Activated CD4-positive, alpha-beta T cell treated with anti-CD3 and anti-CD28 coated beads for 36 hours (primary cell): ENCODE results near the gene STX10. TPM values are rescaled to one million over a fixed set of nuclear protein-coding genes. Genes with fewer than 3 reads are reported as not detected.

Experiments
- ATAC-seq: fragments of 200-7000 bp; cut with Tn5 transposase; one replicate; pipeline ENCODE4 v1.10.0; 2021; ENCODE audit warnings: mild to moderate bottlenecking, moderate library complexity
- CTCF ChIA-PET: fragments of 350-600 bp; sonication (Branson Sonifier 250); formaldehyde crosslinking; loops from one replicate; lab custom pipeline; 2021; ENCODE audit warnings: antibody characterized with exemption; lab: Charles Lee
- POLR2A ChIA-PET: fragments of 350-600 bp; sonication (Branson Sonifier 250); formaldehyde crosslinking; loops from one replicate; lab custom pipeline; 2021; ENCODE audit warnings: antibody characterized with exemption, inconsistent platforms; lab: Charles Lee
- DNase-seq: peaks from one replicate; pipeline ENCODE4 v3.0.0-alpha.2; 2020
- H3K27ac Mint-ChIP-seq: one replicate; pipeline ENCODE4 v1.8.0; 2021; ENCODE audit warnings: mixed read lengths
- H3K27me3 Mint-ChIP-seq: one replicate; pipeline ENCODE4 v1.8.0; 2021; ENCODE audit warnings: mixed read lengths
- H3K36me3 Mint-ChIP-seq: one replicate; pipeline ENCODE4 v1.8.0; 2021; ENCODE audit warnings: low read depth, mixed read lengths
- H3K4me1 Mint-ChIP-seq: one replicate; pipeline ENCODE4 v1.8.0; 2021; ENCODE audit warnings: mixed read lengths
- H3K4me3 Mint-ChIP-seq: one replicate; pipeline ENCODE4 v1.8.0; 2021; ENCODE audit warnings: mild to moderate bottlenecking, moderate library complexity, mixed read lengths
- H3K9me3 Mint-ChIP-seq: one replicate; pipeline ENCODE4 v1.8.0; 2021; ENCODE audit warnings: low read depth, mixed read lengths
- intact Hi-C, 2 experiments: fragments of 100-400 bp; cut with DNase I in 1 of 2; cut with micrococcal nuclease in 1 of 2; formaldehyde crosslinking; loops; one replicate each; pipeline versions ENCODE4 v1.14.2 to v1.15.1; 2022 to 2024; cut with DNase I, micrococcal nuclease
- total RNA-seq, 2 experiments: library from RNA; stranded (reverse); gene quantifications; one replicate each; pipeline ENCODE4 v1.2.3, GENCODE V29; 2021

Gene STX10
- total RNA-seq, 2 experiments from 2014 or later, result 64.8 to 71.4 TPM

DNA sequence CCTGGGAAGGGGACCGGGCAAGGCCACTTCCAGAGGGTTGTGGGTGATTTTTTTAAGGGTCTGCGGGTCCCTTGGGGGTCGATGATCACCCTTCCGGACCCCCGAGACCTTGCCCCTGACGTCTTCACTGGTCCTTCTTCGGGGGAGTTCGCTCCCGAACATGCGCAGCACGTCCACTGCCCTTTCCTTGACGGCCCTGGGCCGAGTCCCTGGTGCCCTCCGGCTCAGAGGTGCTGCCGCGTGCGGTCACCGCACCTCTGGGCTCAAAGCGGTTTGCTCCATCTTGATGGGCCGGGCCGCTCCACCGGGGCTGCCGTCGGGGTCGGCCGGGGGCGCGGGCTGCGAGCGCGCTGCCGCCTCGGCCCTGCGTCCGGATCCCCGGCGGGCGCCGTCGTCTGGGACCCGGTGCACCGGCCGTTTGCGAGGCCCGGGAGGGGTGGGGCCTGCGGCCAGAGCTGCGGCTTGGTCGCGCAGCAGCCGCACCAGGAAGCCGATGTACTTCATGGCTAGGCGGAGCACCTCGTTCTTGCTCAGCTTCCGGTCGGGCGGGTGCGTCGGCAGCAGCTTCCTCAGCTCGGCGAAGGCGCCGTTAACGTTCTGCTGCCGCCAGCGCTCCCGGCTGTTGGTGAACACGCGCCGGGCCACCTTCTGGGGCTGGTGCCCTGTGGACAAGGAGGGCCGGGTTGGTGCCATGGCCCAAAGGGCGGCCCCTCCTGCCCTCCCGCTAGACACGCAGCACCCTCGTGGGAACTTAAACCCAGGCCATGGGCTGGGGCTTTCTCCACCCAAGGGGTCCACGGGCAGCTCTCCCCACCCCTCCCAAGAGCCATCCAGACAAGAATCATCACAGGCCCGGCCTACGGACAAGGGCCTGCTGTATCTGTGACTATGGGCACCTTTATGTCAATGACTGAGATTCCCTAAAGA is 50.8 kb downstream of the STX10 start:
- DNase-seq (peak; percentile 89), ATAC-seq (peak; percentile 61)
- Mint-ChIP-seq H3K9me3 (no peaks in the 10 kb centered on the region), H3K27me3 (peaks cover 32% of the 10 kb centered on the region), H3K4me1 (peaks cover 54% of the 10 kb centered on the region), H3K4me3 (peak overlapping the region; percentile 65), H3K27ac (peak overlapping the region; percentile 85), H3K36me3 (peaks cover 5% of the 10 kb centered on the region)
- CTCF ChIA-PET, result interaction anchor here (0.5 to 2.4 kb wide), 7 partner anchors 33 to 321 kb away, joined by 3 to 10 read pairs (median 4); no protein-coding TSS in a partner anchor
- POLR2A ChIA-PET, result interaction anchor here (0.9 to 1.0 kb wide), 2 partner anchors 56 to 65 kb away, joined by 3 to 4 read pairs; no protein-coding TSS in a partner anchor
- intact Hi-C loops, result loop anchor here in 1 of 2 experiments (1.0 to 5.0 kb wide), 3 partner anchors 53 to 265 kb away; partner anchors contain the start of genes KLF1 and RTBDN

DNA sequence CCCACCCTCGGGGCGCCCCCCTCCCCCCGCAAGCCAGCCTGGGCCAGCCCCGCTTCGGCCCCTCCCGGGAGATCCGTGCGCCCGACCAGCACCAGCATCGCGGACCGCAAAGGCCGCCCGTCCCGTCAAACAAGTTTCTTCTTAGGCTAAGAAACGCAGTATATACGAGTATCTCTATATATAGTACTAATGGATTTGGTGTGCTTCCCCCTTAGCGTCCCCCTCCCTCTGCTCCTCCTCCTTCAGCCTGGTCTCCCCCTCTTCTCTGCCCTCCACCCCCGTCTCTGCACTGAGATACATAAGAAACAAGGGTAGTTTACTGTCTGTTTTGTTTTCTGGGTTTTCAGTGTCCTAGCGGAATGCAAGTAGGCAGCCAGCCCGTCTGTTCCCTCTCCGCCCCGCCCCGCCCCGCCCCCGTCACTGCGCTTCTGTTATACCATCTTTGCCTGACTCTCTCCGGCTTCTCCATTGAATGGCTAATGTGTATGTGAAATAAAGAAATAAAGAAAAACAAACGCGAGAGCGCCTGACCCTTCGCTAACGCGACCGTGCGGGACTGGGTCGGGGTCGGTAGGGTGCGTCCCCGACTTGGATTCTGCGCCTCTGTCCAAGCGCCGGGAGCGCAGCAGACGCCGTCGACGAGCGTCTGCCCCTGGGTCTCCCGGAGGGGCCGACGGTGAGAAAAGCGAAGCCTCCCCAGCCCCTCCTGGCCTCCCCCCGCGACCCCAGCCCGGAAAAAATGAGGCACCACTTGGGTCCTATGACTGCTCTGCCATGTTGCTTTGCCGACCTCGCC is 51.7 kb downstream of the STX10 start:
- CTCF ChIA-PET, result no interaction called here

DNA sequence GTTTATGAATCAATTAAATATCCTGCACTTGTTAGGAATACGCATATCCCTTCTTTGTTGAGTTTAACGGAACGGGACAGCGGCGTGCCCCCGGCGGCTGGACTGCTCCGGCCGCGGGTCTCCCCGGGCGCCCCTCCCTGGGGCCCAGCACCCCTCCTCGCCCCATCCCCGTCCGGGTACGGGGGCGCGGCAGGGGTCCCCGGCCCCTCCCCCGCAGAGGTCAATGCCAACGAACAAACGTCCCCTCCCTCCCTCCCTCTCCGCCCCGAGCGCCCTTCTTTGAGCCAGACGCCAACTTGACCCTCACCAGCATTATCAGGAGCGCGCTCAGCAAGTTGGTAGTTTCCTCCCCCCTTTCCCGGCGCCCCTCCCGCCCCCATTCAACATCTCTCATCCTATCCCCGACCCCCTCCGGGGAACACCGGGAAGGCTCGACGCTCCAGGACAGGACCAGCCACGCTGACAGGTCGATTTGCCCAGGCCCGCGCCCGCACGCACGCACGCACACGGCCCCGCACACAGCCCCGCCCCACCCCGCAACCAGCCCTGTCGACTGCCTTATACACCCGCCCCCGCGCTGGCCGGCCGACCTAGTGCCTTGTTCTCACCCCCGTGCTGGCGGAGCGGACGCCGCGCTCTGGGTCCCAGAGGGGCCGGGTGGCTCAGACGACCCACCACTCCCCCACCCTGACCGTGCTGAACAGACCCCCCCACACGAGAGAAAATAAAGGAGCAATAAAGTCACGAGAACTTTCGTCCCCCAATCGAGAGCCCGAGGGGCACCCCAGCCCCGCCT is 52.5 kb downstream of the STX10 start:
- Mint-ChIP-seq H3K36me3 (peaks cover 5% of the 10 kb centered on the region), H3K9me3 (no peaks in the 10 kb centered on the region), H3K27ac (no peak overlapping the region), H3K27me3 (peaks cover 32% of the 10 kb centered on the region), H3K4me1 (peaks cover 48% of the 10 kb centered on the region), H3K4me3 (peak overlapping the region; percentile 38)
- DNase-seq, result peak; percentile 57
- ChIA-PET POLR2A (no interaction called here), CTCF (interaction anchor here (5.7 kb wide), 1 partner anchor 120 kb away, joined by 98 read pairs; no protein-coding TSS in a partner anchor)
- intact Hi-C loops, result loop anchor here in 1 of 2 experiments (1.0 to 5.0 kb wide), 3 partner anchors 84 to 263 kb away; partner anchors contain the start of genes KLF1 and RTBDN
- no peak for ATAC-seq

More for the DNA sequence above, 51.7 kb downstream of the STX10 start:
- peak overlapping the region; percentile 65 for H3K4me3 Mint-ChIP-seq
- H3K4me1 Mint-ChIP-seq, result peaks cover 54% of the 10 kb centered on the region
- H3K27me3 Mint-ChIP-seq, result peaks cover 32% of the 10 kb centered on the region
- ATAC-seq, result no peak
- intact Hi-C loops, result loop anchor here in 1 of 2 experiments (1.0 to 5.0 kb wide), 4 partner anchors 54 to 264 kb away; partner anchors contain the start of genes KLF1 and RTBDN
- no peaks in the 10 kb centered on the region for H3K9me3 Mint-ChIP-seq
- POLR2A ChIA-PET, result no interaction called here
- H3K27ac Mint-ChIP-seq, result no peak overlapping the region
- peak; percentile 54 for DNase-seq
- H3K36me3 Mint-ChIP-seq, result peaks cover 5% of the 10 kb centered on the region

DNA sequence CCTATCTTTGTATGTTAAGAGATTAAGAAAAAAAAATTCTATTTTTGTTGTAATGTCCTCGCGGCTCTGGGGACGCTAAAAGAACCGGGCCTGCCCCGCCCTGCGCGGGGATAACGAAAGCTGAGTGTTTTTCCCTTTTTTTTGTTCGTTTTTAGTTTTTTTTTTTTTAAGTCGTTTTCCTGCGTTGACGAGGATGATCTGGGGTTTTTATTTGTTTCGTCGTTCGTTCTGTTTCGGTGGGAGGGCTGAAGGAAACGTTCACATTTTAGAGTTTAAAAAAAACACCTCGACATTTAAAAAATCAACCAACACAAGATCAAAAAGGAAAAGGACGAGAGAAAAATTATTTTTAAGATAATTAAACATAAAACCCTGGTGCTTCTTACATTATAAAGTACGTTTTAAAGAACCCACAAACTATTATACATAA is 53.1 kb downstream of the STX10 start:
- peak overlapping the region; percentile 36 for H3K4me3 Mint-ChIP-seq
- peaks cover 32% of the 10 kb centered on the region for H3K27me3 Mint-ChIP-seq
- intact Hi-C loops, result loop anchor here in 1 of 2 experiments (5.0 kb wide), 1 partner anchor 210 kb away; the partner anchor contains the start of gene KLF1
- no peaks in the 10 kb centered on the region for H3K9me3 Mint-ChIP-seq
- peaks cover 5% of the 10 kb centered on the region for H3K36me3 Mint-ChIP-seq
- ChIA-PET CTCF (interaction anchor here (4.2 to 5.7 kb wide), 2 partner anchors 8 to 119 kb away, joined by 27 to 98 read pairs; no protein-coding TSS in a partner anchor), POLR2A (interaction anchor here (0.9 kb wide), 1 partner anchor 132 kb away, joined by 3 read pairs; no protein-coding TSS in a partner anchor)
- no peak overlapping the region for H3K27ac Mint-ChIP-seq
- DNase-seq (no peak), ATAC-seq (no peak)
- peaks cover 45% of the 10 kb centered on the region for H3K4me1 Mint-ChIP-seq

DNA sequence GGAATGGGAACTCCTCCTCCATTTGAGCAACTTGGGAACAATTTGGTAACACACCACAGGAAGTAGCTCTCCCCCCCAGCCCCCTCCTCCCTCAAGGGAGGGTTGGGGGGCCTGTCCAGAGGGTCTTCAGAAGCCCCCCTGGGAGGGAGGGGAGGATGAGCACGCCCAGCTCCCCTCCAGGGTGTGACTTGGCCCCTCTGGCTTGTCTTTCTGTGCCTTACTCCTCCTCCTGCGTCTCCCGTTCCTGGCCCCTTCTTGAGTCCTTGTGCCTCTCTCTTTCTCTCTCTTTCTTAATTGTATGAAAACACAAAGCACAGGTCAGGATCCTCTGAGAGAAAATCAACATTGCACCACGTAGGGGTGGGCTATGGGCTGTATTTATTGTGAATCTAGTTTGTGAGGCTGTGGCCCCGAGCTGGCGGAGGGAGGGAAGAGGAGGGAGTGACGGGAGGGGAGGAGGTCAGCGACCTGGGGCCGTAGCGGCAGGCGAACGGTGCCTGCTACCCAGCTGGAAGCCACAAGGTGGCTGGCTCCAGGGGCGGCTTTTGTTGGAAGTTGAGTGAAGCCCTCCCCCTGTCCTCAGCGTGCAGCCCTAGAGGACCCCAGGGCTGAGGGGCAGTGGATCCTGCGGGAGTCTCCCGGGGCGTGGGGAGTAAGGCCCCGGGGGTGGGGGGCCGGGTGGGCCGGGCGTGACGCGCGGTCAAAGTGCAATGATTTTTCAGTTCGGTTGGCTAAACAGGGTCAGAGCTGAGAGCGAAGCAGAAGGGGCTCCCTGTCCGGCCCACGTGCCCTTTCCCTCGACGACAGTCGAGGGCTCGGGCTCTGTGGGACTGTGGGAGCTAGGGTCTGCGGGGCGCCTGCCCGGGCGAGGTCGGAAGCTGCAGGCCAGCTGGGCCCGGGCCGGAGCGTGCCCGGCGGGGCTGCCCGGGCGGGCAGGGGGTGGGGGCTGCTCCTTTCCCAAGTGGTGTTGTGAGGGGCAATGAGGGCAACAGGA is 53.9 kb downstream of the STX10 start:
- ATAC-seq (no peak), DNase-seq (peak; percentile 53)
- Mint-ChIP-seq H3K4me3 (no peak overlapping the region), H3K36me3 (peaks cover 5% of the 10 kb centered on the region), H3K27ac (no peak overlapping the region), H3K9me3 (no peaks in the 10 kb centered on the region), H3K27me3 (peaks cover 32% of the 10 kb centered on the region), H3K4me1 (peaks cover 38% of the 10 kb centered on the region)
- intact Hi-C loops, result loop anchor here in 1 of 2 experiments (5.0 kb wide), 1 partner anchor 209 kb away; the partner anchor contains the start of gene KLF1
- ChIA-PET POLR2A (interaction anchor here (0.9 kb wide), 1 partner anchor 131 kb away, joined by 3 read pairs; no protein-coding TSS in a partner anchor), CTCF (interaction anchor here (0.9 to 5.7 kb wide), 9 partner anchors 9 to 182 kb away, joined by 3 to 98 read pairs (median 8); no protein-coding TSS in a partner anchor)

DNA sequence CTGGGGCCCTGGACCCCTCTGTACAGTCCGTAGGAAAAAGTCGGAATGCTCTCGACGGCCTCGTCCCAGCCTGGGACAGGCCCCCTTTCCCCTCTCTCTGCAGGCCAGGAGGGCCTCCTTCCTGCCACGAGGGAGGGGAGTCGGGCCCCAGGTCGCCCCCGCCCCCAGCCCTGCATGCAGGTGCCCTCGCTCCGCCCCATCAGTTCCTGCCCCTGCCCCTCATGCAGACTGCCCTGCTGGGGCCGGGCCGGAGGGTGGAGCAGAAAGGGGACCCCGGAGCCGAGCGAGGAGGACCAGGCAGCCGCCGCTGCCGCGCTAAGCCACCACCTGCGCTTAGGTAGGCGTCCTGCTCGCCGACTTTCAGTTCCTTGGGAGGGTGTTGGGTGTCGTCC is 54.8 kb downstream of the STX10 start:
- Mint-ChIP-seq H3K4me1 (peaks cover 37% of the 10 kb centered on the region), H3K36me3 (peaks cover 5% of the 10 kb centered on the region), H3K4me3 (no peak overlapping the region), H3K27ac (no peak overlapping the region), H3K27me3 (peaks cover 32% of the 10 kb centered on the region), H3K9me3 (no peaks in the 10 kb centered on the region)
- intact Hi-C loops, result loop anchor here in 1 of 2 experiments (5.0 kb wide), 1 partner anchor 208 kb away; the partner anchor contains the start of gene KLF1
- ATAC-seq (no peak), DNase-seq (peak; percentile 36)
- ChIA-PET POLR2A (no interaction called here), CTCF (interaction anchor here (0.6 to 5.7 kb wide), 9 partner anchors 10 to 130 kb away, joined by 3 to 98 read pairs (median 10); no protein-coding TSS in a partner anchor)

DNA sequence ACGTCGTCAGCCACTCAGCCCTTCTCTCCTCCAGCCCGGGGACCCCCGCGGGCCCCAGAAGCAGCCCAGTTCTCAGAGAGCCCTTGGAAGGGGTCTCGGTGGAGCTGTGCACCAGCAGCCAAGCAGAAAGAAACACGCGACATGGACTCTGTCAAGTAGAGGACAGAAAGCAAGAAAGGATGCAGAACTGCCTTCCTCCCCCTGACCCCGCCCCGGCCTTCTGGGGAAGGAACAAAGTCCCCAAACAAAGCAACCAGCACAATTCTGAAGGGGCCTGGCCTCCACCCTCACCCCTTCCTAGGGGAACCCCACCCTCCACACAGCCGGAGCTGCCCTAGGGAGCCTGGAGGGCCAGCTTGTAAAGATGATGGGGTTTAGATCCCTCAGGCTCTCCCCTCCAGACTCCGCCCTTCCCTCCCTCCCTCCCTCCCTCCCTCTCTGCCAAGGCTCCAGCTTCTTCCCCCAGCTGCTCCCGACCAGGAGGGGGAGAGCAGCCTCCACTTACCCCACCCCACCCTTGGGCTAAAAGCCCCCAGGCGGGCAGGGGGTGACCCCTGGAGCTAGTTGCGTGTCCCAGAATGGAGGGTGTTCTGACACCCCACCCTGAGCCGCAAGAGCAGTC is 55.3 kb downstream of the STX10 start:
- intact Hi-C loops, result loop anchor here in 1 of 2 experiments (5.0 kb wide), 2 partner anchors 63 to 208 kb away; partner anchors contain the start of gene KLF1
- DNase-seq (peak; percentile 34), ATAC-seq (no peak)
- CTCF ChIA-PET, result interaction anchor here (0.6 to 5.7 kb wide), 14 partner anchors 10 to 482 kb away, joined by 3 to 98 read pairs (median 8); partner anchors contain the start of gene GADD45GIP1
- Mint-ChIP-seq H3K36me3 (peaks cover under 1% of the 10 kb centered on the region), H3K27me3 (peaks cover 32% of the 10 kb centered on the region), H3K9me3 (no peaks in the 10 kb centered on the region), H3K27ac (no peak overlapping the region), H3K4me3 (no peak overlapping the region), H3K4me1 (peaks cover 32% of the 10 kb centered on the region)
- POLR2A ChIA-PET, result no interaction called here

DNA sequence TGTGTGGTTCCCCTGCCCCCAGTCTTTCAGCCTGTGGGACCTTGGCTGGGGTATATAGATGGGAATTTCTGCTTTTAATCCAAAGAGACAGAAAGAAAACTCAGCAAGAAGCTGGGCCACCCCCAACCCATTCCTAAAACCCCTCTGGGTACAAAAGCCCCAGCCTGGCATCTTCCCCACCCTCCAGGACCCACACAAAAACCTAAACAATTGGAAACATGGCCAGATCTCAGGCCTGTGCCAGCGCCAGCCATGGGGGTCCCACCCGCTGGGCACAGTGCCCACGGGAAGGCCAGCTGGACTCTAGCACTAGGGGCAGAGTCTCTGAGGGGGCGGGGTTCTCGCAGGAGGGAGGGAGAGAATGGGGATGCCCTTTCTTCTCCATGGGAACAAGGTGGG is 56.1 kb downstream of the STX10 start:
- CTCF ChIA-PET, result interaction anchor here (0.6 to 5.7 kb wide), 19 partner anchors 10 to 184 kb away, joined by 3 to 98 read pairs (median 4); partner anchors contain the start of genes DAND5, GADD45GIP1, IER2 and STX10
- intact Hi-C loops, result loop anchor here in 1 of 2 experiments (5.0 kb wide), 1 partner anchor 62 kb away; no protein-coding TSS in a partner anchor
- H3K36me3 Mint-ChIP-seq, result no peaks in the 10 kb centered on the region
- no peak overlapping the region for H3K4me3 Mint-ChIP-seq
- H3K27me3 Mint-ChIP-seq, result peaks cover 32% of the 10 kb centered on the region
- POLR2A ChIA-PET, result no interaction called here
- no peak overlapping the region for H3K27ac Mint-ChIP-seq
- H3K4me1 Mint-ChIP-seq, result peaks cover 26% of the 10 kb centered on the region
- H3K9me3 Mint-ChIP-seq, result no peaks in the 10 kb centered on the region
- ATAC-seq (no peak), DNase-seq (no peak)
